ENCODE data around the gene RIMOC1. TPM values are rescaled to one million over a fixed set of nuclear protein-coding genes. Genes with fewer than 3 reads are reported as not detected.

RIMOC1 gene
- total and polyA plus RNA-seq, 2 donors from 2014 or later: 6.5 to 28.9 TPM

DNA sequence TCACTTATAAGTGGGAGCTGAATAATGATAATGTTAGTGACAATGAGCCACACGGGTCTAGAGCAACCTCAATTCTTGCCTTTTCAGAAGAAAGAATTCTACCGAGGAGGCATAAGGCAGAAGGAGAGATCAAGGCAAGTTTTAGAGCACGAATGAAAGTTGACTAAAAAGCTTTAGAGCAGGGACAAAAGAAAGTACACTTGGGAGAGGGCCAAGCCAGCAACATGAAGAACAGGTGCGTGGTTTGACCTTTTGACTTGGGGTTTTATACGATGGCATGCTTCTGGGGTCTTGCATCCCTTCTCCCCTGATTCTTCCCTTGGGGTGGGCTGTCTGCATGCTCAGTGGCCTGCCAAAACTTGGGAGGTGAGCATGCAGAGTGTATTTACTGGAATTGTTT, 21.4 kb upstream of the RIMOC1 start:
- H3K36me3 ChIP-seq (ENCODE audit: control insufficient read depth in 2 of 3, insufficient read depth in 3 of 3, low read length in 3 of 3): no peaks in the 10 kb centered on the region
- no peak for FAIRE-seq
- H3K4me3 ChIP-seq (ENCODE audit: low read length in 3 of 3): no peak overlapping the region
- intact Hi-C loops (cut with DNase I): no loop called here
- H3K27me3 ChIP-seq (ENCODE audit: control insufficient read depth, insufficient read depth, low read length): no peaks in the 10 kb centered on the region
- H3K9ac ChIP-seq (ENCODE audit: low read length in 3 of 3): no peak overlapping the region
- H3K27ac ChIP-seq (ENCODE audit: low read depth in 2 of 2, low read length in 2 of 2): no peak overlapping the region
- H3K4me1 ChIP-seq (ENCODE audit: control insufficient read depth in 2 of 3, insufficient read depth in 2 of 3, low read depth in 1 of 3, low read length in 3 of 3): peaks cover 0 to 2% (median 0%) of the 10 kb centered on the region in 3 donors
- H3K9me3 ChIP-seq (ENCODE audit: control insufficient read depth in 2 of 3, insufficient read depth in 1 of 3, low read length in 3 of 3): no peaks in the 10 kb centered on the region
- TF ChIP-seq, protein P1, sequence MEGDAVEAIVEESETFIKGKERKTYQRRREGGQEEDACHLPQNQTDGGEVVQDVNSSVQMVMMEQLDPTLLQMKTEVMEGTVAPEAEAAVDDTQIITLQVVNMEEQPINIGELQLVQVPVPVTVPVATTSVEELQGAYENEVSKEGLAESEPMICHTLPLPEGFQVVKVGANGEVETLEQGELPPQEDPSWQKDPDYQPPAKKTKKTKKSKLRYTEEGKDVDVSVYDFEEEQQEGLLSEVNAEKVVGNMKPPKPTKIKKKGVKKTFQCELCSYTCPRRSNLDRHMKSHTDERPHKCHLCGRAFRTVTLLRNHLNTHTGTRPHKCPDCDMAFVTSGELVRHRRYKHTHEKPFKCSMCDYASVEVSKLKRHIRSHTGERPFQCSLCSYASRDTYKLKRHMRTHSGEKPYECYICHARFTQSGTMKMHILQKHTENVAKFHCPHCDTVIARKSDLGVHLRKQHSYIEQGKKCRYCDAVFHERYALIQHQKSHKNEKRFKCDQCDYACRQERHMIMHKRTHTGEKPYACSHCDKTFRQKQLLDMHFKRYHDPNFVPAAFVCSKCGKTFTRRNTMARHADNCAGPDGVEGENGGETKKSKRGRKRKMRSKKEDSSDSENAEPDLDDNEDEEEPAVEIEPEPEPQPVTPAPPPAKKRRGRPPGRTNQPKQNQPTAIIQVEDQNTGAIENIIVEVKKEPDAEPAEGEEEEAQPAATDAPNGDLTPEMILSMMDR (IDR thresholded peaks at IDR 0.05; ENCODE audit: borderline replicate concordance, extremely low read depth, insufficient read depth): no peak
- DNase-seq: no peak

DNA sequence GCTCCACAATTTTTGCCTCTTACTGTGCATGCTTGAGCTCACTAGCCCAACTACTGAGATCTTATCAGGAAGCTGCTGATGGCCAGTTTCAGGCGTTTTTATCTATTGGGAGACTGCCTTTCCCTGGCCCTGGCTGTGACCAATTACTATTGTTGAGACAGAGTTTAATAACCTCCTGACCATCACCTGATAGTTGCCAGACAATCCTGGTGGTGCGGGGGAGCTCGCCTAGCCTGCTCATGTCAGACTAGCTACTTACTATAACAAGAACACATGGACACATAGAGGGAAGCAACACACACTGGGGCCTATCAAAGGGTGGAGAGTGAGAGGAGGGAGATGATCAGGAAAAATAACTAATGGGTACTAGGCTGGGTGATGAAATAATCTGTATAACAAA, 20.9 kb upstream of the RIMOC1 start:
- Histone ChIP-seq H3K27me3 (ENCODE audit: control insufficient read depth, insufficient read depth, low read length) (no peaks in the 10 kb centered on the region), H3K4me1 (ENCODE audit: control insufficient read depth in 2 of 3, insufficient read depth in 2 of 3, low read depth in 1 of 3, low read length in 3 of 3) (peaks cover 0 to 2% (median 0%) of the 10 kb centered on the region in 3 donors), H3K9ac (ENCODE audit: low read length in 3 of 3) (no peak overlapping the region), H3K36me3 (ENCODE audit: control insufficient read depth in 2 of 3, insufficient read depth in 3 of 3, low read length in 3 of 3) (no peaks in the 10 kb centered on the region), H3K4me3 (ENCODE audit: low read length in 3 of 3) (no peak overlapping the region), H3K27ac (ENCODE audit: low read depth in 2 of 2, low read length in 2 of 2) (no peak overlapping the region), H3K9me3 (ENCODE audit: control insufficient read depth in 2 of 3, insufficient read depth in 1 of 3, low read length in 3 of 3) (no peaks in the 10 kb centered on the region)
- no peak for FAIRE-seq
- intact Hi-C loops (cut with DNase I): no loop called here
- TF ChIP-seq, protein P1 (IDR thresholded peaks at IDR 0.05; ENCODE audit: borderline replicate concordance, extremely low read depth, insufficient read depth): no peak
- peak in 1 of 5 donors; percentile 29 for DNase-seq

DNA sequence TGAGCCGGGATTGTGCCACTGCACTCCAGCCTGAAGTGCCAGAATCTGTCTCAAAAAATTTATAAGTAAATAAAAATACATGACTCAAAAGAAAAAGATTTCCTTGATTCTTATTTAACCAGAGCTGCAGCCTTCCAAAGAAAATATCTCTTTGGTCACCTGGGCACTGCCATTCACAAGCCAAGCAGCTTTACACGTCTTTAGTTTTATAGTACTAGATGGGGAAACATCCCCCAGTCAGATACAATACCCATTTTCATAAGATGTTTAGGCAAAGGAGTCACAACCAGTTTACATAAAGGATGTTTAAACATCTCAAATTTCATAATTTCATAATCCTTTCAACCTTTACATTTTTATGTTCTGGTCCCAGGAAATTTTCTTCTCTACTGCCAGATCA, 20.2 kb upstream of the RIMOC1 start:
- Histone ChIP-seq H3K27ac (ENCODE audit: low read depth in 2 of 2, low read length in 2 of 2) (no peak overlapping the region), H3K27me3 (ENCODE audit: control insufficient read depth, insufficient read depth, low read length) (no peaks in the 10 kb centered on the region), H3K4me3 (ENCODE audit: low read length in 3 of 3) (no peak overlapping the region), H3K9me3 (ENCODE audit: control insufficient read depth in 2 of 3, insufficient read depth in 1 of 3, low read length in 3 of 3) (no peaks in the 10 kb centered on the region), H3K4me1 (ENCODE audit: control insufficient read depth in 2 of 3, insufficient read depth in 2 of 3, low read depth in 1 of 3, low read length in 3 of 3) (peaks cover 0 to 1% (median 0%) of the 10 kb centered on the region in 3 donors), H3K36me3 (ENCODE audit: control insufficient read depth in 2 of 3, insufficient read depth in 3 of 3, low read length in 3 of 3) (no peaks in the 10 kb centered on the region), H3K9ac (ENCODE audit: low read length in 3 of 3) (no peak overlapping the region)
- DNase-seq (no peak), FAIRE-seq (no peak)
- intact Hi-C loops (cut with DNase I): no loop called here
- TF ChIP-seq, protein P1 (IDR thresholded peaks at IDR 0.05; ENCODE audit: borderline replicate concordance, extremely low read depth, insufficient read depth): no peak

DNA sequence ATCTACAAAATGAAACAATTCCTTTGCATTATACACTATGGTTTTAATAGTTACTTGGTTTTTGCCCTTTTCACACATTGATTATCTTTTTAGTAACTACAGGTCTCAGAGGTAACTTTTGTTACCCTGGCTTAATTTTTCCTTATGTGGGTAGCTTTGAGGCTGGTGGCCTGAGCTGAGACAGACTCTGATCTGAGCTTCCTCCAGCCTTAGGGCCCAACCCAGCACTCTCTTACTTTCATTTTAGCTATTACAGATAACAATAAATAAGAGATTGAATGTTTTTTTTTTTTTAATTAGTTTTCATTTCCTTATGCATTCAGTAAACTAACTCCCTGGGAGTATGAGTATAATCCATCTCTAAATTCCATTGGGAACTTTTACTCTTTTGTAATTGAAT, 18.9 kb upstream of the RIMOC1 start:
- no peak overlapping the region for H3K4me3 ChIP-seq (ENCODE audit: low read length in 3 of 3)

More for the DNA sequence above, 18.9 kb upstream of the RIMOC1 start:
- Histone ChIP-seq H3K36me3 (ENCODE audit: control insufficient read depth in 2 of 3, insufficient read depth in 3 of 3, low read length in 3 of 3) (no peaks in the 10 kb centered on the region), H3K27me3 (ENCODE audit: control insufficient read depth, insufficient read depth, low read length) (no peaks in the 10 kb centered on the region), H3K27ac (ENCODE audit: low read depth in 2 of 2, low read length in 2 of 2) (no peak overlapping the region), H3K9ac (ENCODE audit: low read length in 3 of 3) (no peak overlapping the region), H3K4me1 (ENCODE audit: control insufficient read depth in 2 of 3, insufficient read depth in 2 of 3, low read depth in 1 of 3, low read length in 3 of 3) (no peaks in the 10 kb centered on the region), H3K9me3 (ENCODE audit: control insufficient read depth in 2 of 3, insufficient read depth in 1 of 3, low read length in 3 of 3) (no peaks in the 10 kb centered on the region)
- DNase-seq (no peak), FAIRE-seq (no peak)
- TF ChIP-seq, protein P1 (IDR thresholded peaks at IDR 0.05; ENCODE audit: borderline replicate concordance, extremely low read depth, insufficient read depth): no peak
- intact Hi-C loops (cut with DNase I): no loop called here

Data from kidney (tissue), 14 donors.